Activated T-helper 1 cell treated with anti-CD3 and anti-CD28 coated beads, Interleukin-2, amount 50 U/mL, for 16 hours (primary cell): ENCODE measurements around the gene ABI3.
"Not testable (repeated sequence)": the region's sequence is repeated elsewhere in the genome, so short reads cannot be mapped to it uniquely, and the experiment has no call there.

ENCODE experiments used
- DNase-seq, 2 donors: peaks; one replicate each; pipeline ENCODE4 v3.0.0-alpha.2; 2020; ENCODE audit warnings: low read depth in 1 of 2, low spot score in 1 of 2

The ABI3 gene, protein sequence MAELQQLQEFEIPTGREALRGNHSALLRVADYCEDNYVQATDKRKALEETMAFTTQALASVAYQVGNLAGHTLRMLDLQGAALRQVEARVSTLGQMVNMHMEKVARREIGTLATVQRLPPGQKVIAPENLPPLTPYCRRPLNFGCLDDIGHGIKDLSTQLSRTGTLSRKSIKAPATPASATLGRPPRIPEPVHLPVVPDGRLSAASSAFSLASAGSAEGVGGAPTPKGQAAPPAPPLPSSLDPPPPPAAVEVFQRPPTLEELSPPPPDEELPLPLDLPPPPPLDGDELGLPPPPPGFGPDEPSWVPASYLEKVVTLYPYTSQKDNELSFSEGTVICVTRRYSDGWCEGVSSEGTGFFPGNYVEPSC

DNA sequence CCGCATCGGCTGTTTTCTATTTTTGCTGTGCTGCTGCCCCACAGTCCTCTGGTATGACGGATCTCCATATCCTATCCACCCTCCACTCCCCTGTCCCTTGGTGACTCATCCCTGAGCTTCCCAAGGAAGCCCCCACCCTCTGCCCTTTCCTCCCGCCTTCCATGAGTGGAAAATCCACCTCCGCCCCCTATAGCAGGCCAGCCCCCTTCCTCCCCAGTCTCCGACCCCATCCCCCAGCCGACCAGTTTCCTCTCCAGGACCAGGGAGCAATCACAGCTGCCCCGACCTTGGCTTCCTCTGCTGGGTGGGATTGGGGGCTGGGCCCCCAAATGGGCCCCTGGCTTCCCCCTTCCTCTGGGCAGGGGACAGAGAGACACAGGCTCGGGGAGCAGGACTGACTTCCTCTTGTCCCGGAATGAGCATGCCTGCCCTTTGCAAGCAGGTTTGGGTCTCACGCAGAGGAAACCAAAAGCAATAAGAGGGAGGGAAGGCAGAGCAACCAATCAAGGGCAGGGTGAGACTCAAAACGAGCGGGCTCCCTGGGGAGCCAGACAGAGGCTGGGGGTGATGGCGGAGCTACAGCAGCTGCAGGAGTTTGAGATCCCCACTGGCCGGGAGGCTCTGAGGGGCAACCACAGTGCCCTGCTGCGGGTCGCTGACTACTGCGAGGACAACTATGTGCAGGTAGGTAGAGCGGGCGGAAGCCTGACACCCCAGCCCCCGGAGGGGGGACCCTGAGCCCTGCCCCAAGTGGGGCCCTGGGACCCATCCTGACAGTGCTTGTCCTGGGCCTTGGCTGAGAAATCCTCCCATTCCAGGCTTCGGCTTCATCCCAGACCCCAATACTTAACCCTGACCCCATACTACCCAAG is at the start of gene ABI3, which contains the start of gene GNGT2:
ABI3 (plus strand) TSS at position 550 of the 872 bp plus-strand sequence; CDS start at position 568, 18 bp downstream.
GNGT2 (minus strand) TSS at position 417 of the 872 bp plus-strand sequence. CDS start 3,152 bp downstream, outside the sequence.
- peak; percentile 18 to 45 for DNase-seq

DNA sequence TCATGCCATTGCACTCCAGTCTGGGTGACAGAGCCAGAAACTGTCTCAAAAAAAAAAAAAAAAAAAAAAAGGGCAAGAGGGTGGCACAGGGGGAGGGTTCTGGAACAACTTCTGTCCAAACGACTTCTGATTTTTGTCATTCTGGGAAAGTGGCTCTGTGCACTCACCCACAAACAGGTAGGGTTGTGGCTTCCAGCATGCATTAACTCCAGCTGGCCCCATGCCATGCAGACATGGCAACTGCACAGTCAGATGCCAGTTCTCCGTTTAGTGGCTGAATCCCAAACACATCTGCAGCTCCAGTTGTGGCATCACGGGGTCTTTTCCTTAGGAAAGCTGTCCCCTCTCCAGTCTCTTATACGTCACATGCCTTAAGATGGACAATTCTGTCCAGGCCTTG is 47.6 kb upstream of the ABI3 start:
- DNase-seq, result no peak

DNA sequence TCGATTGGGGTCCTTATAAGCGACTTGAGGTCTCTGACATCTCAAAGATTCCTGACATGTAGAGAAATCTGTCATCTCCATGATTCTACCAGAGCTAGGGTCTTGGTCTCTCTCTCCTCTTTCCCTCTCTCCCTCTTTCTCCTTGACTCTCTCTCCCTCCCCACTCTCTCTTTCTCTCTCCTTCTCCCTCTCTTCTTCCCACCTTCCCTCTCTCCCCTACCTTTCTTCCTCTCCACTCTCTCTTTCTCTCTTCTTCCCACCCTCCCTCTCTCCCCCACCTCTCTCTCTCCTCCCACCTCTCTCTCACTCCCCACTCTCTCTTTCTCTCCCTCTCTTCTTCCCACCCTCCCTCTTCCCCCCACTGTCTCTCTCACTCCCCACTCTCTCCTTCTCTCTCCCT is 45.4 kb upstream of the ABI3 start:
- no peak for DNase-seq

DNA sequence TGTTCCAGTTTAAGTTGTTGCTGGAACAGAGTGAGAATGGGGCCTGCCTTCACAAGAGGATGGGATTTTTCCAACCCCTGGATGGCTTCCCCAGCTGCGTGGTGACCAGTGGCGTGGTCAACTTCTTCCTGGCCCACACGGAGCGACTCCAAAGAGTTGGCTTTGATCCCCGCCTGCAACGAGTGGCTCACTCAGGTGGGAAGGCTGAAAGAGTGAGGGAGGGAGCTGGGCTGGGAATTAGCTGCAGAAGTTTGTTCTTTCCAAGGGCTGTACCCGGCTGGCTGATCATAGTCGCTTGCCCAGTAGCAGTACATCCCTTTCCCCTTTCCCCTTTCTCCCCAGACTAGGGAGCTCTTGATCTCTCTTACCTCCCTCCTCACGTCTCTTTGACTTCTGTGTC is 41.8 kb upstream of the ABI3 start:
- DNase-seq, result no peak

DNA sequence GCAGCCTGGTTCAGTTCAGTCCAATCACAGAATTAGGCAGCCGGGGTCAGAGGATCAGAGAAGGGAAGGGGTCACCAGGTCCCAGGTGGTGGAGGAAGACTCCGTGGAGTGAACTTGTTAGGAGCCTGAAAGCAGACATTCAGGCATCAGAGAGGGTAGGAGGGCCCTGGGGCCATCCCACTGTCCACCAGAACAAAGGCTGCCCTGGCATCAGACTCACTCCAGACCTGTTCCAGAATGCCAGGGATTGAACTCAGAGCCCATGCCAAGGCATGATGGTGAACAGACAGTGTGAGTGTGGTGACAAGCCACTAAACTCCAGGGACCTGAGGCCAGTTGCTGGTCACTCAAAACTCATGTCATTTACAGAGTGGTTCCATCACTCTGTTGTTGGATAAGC is 40.3 kb upstream of the ABI3 start:
- no peak for DNase-seq

DNA sequence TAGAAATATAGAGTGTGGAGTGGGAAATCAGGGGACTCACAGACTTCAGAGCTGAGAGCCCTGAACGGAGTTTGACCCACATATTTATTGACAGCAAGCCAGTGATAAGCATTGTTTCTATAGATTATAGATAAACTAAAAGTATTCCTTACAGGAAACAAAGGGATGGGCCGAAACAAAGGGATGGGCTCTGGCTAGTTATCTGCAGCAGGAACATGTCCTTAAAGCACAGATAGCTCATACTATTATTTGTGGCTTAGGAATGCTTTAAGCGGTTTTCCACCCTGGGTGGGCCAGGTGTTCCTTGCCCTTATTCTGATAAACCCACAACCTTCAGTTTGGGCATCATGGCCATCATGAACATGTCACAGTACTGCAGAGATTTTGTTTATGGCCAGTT is 39.8 kb upstream of the ABI3 start:
- not testable (repeated sequence) for DNase-seq

DNA sequence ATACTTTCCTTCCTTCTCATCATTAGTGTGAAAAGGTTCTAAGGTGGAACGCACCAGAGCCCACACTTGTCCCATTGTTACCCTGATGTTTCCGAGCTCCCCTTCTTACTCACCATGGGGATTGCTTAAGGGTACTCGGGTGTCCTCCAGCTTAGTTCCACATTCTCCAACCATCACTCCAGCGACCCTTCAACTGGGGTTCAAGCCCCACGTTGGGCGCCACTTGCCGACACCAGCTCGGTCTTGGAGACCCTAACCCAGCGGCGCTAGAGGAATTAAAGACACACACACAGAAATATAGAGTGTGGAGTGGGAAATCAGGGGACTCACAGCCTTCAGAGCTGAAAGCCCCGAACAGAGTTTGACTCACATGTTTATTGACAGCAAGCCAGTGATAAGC is 34.5 kb upstream of the ABI3 start:
- not testable (repeated sequence) for DNase-seq

DNA sequence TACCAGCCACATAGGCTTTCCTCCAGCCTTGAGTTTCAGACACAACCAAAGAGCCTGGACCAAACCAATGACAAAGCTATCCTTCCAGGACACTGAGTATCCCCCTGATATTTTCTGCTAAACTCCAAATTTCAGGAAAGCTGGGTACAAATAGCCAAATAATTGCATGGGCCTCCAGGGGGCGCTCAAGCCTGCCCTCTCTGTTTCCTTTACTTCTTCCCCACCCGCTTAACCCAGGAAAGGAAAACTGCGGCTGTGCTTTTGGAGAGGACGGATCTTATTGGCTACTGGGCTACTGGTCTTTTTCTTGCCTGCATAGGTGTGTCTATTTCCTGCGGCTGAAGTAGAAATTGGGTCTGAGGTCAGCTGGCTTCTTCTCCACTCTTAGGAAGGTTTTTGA is 30.2 kb upstream of the ABI3 start:
- peak; percentile 33 to 44 for DNase-seq

DNA sequence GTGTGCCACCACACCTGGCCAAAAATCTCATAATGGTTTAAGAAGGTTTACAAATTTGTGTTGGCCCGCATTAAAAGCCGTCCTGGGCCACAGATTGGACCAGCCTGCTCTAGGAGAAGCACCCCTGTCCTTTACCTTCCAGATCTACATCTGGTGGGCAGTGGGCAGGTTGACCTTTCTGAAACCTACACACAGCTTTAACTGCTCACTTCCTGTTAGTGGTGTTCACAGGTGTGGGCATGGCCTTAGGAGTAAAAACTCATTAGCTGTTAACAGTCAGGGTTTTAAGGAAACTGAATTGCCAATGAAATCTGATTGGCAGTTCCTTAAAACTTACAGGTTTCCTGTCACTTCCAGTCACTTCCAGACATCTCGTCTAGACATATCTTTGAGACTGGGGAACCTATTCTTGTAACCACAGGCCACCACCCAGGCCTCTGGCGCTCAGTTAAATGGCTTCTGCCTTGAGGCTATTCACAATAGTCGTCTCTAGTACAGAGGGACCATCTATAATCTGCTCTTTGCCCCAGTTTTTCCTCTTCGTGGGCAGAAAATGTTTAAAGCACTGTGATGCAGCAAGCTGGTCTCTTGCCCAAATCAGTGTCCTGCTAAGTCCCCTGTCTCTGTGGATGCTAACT is 29.4 kb upstream of the ABI3 start:
- no peak for DNase-seq

DNA sequence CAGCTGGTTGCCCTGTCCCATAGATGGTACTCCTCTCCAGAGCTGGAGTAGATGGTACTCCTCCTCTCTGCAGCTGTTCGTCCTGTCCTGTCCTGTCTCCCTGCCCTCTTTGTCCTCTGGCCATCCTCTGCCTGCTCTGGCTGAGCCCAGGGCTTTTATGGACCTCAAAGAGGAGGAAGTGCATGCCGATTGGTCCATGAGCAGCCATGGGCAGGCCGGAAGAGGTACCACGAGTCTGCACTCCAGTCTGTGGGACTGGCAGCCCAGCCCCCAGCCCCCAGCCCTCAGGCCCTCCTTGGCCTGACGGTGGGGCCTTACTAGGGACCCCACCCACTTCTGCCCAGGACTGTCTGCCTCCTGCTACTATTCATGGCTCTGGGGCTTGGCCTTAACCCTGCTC is 27.2 kb upstream of the ABI3 start:
- DNase-seq, result no peak

DNA sequence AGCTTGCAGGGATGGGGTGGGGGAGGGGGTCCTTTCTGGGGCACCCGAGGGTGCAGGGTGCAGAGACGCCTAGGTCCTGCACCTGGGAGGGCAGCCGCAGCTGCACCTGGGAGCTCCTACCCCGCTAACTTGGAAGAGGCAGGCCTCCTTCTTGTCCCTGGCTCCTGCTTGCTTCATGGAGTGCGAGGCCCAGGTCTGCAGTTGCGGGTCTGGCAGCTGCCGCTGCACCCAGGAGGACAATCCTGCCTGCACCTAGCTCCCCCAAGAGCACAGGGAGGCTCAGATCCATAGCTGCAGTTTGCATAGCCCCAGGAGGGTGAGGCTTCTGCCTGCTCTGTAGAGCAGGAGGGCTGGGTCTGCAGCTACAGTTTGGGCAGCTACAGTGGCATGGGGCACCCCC is 26.7 kb upstream of the ABI3 start:
- DNase-seq, result no peak

DNA sequence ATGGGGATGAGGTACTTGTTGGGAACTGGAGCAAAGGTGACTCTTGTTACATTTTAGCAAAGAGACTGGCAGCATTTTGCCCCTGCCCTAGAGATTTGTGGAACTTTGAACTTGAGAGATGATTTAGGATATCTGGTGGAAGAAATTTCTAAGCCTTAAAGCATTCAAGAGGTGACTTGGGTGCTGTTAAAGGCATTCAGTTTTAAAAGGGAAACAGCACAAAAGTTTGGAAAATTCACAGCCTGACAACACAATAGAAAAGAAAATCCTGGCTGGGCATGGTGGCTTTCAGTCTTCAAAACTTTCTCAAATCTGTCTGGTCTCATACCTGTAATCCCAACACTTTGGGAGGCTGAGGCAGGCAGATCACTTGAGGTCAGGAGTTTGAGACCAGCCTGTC is 26.0 kb upstream of the ABI3 start:
- not testable (repeated sequence) for DNase-seq

DNA sequence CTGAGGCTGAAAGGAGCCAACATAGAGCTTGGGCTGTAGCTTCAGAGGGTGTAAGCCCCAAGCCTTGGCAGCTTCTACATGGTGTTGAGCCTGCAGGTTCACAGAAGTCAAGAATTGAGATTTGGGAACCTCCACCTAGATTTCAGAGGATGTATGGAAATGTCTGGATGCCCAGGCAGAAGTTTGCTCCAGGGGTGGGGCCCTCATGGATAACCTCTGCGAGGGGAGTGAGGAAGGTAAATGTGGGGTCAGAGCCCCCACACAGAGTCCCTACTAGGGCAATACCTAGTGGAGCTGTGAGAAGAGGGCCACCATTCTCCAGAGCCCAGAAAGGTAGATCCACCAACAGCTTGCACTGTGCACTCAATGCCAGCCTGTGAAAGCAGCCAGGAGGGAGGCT is 25.1 kb upstream of the ABI3 start:
- DNase-seq, result not testable (repeated sequence)

DNA sequence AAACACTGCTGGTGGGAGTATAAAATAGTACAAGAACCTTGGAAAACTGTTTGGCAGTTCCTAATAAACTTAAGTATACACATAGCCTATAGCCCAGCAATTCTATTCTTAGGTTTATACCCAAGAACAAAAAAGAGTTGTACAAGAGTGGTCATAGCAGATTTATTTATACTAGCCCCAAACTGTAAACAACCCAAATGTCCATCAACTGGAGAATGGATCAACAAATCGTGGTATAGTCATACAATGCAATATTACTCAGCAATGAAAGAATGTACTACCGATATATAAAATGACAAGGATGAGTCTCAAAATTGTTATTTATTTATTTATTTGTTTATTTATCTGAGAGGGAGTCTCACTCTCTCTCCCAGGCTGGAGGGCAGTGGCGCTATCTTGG is 23.2 kb upstream of the ABI3 start:
- DNase-seq, result no peak

DNA sequence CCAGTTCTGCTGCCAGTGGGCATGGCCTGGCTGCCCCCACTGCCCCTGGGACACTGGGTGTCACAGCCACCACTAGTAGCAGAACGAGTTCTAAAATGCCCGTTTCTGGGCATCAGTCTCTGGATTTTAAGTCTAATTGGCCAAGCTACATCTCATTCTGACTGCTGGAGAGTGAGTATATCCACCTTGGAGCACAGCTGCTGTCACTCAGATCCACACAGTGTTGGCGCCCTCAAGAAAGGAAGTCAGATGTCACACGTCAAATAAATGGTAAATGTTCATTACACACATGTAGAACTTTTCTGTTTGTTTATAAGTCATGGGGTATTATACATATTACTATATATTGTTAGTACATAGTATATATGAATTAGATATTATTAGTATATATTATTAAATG is 19.6 kb upstream of the ABI3 start:
- DNase-seq, result no peak

DNA sequence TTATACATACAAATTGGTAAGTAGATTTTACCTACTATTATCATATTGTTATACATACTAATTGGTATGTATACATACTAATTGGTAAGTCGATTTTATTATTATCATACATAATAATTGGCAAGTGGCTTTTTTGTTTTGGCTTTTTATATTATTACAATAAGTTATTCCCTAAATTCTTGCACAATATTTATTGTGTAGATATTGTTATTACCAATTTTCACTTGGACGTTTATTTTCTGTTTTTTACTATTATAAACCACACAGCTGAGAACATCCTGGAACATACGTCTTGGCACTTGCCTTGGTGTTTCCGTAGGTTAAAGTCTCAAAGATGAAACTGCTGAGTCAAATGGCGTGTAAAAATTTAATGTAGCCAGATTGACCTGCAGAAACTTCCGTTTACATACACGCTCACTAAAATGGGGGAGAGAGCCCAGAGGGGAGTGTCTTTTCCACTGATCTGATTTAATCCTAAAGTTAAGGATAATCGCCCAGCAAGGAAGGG is 19.0 kb upstream of the ABI3 start:
- DNase-seq, result no peak

DNA sequence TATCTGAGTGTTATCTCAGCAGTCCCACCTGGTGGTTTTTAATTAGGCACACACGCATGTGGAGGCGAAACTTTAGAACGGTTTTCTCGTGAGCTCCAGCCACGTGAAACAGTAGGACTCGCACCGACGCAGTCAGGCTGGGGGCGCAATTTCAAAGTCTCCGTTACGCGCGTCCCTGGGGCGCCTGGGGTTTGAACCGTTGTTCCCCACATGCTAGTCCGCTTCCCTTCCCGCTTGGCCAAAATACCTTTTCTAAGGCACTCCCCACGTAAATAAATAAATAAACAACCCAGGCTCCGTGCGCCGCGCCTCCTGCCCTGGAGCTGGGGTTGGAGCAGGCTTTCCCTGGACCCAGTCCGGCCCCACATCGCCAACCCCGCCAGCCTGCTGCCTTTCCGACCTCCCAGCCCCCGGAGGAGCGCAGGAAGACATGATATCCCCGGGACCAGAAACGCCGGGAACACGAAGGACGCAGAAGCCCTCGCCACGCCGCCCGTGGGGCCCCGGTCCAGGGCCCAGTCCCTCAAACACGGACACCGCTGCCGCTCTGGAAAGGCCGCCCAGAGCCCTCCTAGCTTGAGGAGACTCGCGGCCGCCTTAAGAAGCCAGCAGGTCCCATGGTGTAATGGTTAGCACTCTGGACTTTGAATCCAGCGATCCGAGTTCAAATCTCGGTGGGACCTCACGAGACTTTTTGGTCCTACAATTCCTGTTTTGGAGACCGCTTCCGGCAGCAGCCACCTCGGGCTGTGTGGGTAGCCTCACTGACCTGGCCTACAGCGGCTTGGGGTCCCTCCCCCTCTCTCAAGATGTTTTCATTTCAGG is 18.4 kb upstream of the ABI3 start:
- DNase-seq, result peak; percentile 90 to 97

DNA sequence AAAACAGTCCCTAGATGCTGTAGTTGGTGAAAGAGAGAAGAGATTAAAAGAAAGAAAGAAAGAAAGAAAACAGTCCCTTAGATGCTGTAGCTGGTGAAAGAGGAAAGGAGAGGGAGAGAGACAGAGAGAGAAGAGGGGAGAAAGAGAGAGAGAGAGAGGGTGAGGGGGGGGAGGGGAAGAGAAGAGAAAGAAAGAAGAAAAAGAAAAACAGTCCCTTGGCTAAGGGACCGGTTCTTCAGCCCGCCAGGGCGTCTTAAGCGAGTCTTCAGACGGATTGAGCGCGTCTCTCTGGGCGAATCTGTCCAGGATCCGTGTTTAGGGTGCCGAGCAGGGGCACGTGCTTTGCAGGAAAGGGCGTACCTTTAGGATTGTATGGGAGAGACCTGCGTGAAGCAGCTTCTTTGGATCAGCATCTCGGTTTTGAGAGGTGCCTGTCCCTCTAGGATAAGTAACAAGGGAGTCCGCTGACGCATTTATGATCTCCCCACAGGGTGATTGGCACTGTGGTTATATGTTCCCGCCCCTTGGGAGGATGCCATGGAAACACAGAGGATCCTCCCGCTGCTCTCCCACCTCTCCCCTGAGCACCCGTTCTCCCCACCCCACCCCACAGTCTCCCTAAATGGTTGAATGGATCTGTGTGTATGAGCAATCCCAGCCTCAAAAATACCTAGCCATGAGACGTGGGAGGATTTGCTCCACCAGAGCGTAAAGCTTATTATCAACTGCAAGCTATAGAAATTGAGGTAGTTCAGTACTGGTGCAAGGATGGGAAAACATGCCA is 16.8 kb upstream of the ABI3 start:
- DNase-seq, result no peak

DNA sequence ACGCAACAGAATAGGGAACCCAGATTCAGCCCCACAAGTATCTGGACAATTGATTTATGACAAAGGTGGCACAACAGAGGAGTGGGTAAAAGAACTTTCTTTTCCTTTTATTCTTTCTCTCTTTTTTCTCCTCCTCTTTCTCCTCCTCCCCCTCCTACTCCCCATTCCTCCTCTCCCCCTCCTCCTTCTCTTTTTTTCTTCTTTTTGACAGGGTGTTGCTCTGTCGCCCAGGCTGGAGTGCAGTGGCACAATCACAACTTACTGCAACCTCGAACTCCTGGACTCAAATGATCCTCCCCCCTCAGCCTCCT is 16.3 kb upstream of the ABI3 start:
- DNase-seq, result no peak

DNA sequence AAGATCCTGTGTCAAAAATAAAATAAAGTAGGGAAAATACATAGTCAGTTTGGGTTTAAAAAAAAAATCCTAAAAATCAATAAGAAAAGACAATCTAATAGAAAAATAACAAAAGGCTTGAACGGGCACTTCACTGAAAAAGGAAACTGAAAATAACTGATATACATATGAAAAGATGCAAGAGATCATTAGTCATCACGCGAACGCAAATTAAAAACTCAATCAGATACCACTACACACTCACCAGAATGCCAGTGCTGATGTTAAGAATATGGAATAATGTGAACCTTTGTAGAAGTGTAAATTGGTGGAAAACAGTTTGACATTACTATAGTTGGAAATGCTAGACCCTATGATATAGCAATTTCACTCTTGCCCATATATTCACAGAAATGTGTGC is 14.8 kb upstream of the ABI3 start:
- DNase-seq, result no peak
